Natural killer cell (primary cell): ENCODE measurements around the gene TIGAR. TPM values are rescaled to one million over a fixed set of nuclear protein-coding genes. Genes with fewer than 3 reads are reported as not detected.

ENCODE experiments used
- ATAC-seq, 3 donors: fragments of 150-1000 bp in 2 of 3; fragments of 200-7000 bp in 1 of 3; cut with Tn5 transposase; 1 replicate in 1 of 3; 2 replicates in 2 of 3; pipeline ENCODE4 v1.10.0; 2021; ENCODE audit warnings: mild to moderate bottlenecking in 2 of 3, moderate library complexity in 2 of 3
- DNase-seq, 2 donors: peaks; one replicate each; pipeline versions ENCODE4 v3.0.0 to v3.0.0-alpha.2; 2013 to 2021; ENCODE audit warnings: mixed read lengths in 1 of 2
- H3K27ac ChIP-seq: one replicate; pipeline ENCODE4 v1.5.1; 2013; ENCODE audit warnings: mild to moderate bottlenecking, low read length
- H3K27me3 ChIP-seq: one replicate; pipeline ENCODE4 v1.6.1; 2013; ENCODE audit warnings: low read length; ENCODE audit not compliant: control insufficient read depth, insufficient read depth
- H3K36me3 ChIP-seq: one replicate; pipeline ENCODE4 v1.6.1; 2013; ENCODE audit warnings: low read length; ENCODE audit not compliant: control insufficient read depth, insufficient read depth
- H3K4me1 ChIP-seq: one replicate; pipeline ENCODE4 v1.6.1; 2013; ENCODE audit warnings: low read length; ENCODE audit not compliant: control insufficient read depth, insufficient read depth
- H3K4me3 ChIP-seq: one replicate; pipeline ENCODE4 v1.5.1; 2013; ENCODE audit warnings: low read length
- H3K9me3 ChIP-seq: one replicate; pipeline ENCODE4 v1.6.1; 2013; ENCODE audit warnings: low read length; ENCODE audit not compliant: control insufficient read depth, insufficient read depth
- H3K27ac Mint-ChIP-seq, 2 donors: one replicate each; pipeline ENCODE4 v1.8.0; 2022; ENCODE audit warnings: mild to moderate bottlenecking in 2 of 2, mixed read lengths in 2 of 2, moderate library complexity in 1 of 2
- H3K27me3 Mint-ChIP-seq, 2 donors: one replicate each; pipeline ENCODE4 v1.8.0; 2022; ENCODE audit warnings: low read depth in 2 of 2, mixed read lengths in 2 of 2
- H3K36me3 Mint-ChIP-seq: one replicate; pipeline ENCODE4 v1.8.0; 2022; ENCODE audit warnings: mixed read lengths
- H3K4me1 Mint-ChIP-seq, 2 donors: one replicate each; pipeline ENCODE4 v1.8.0; 2022; ENCODE audit warnings: mixed read lengths in 2 of 2
- H3K4me3 Mint-ChIP-seq: one replicate; pipeline ENCODE4 v1.8.0; 2022; ENCODE audit warnings: mild to moderate bottlenecking, moderate library complexity, mixed read lengths
- H3K9me3 Mint-ChIP-seq, 2 donors: one replicate each; pipeline ENCODE4 v1.8.0; 2022; ENCODE audit warnings: mixed read lengths in 2 of 2
- WGBS: methylation state at CpG from one replicate; pipeline ENCODE4 v1.1.7; 2013; ENCODE audit warnings: missing lambda C conversion rate; ENCODE audit not compliant: insufficient coverage; 5-methylcytosine and 5-hydroxymethylcytosine counted together
- intact Hi-C: fragments of 100-400 bp; cut with micrococcal nuclease; formaldehyde crosslinking; loops from one replicate; pipeline ENCODE4 v1.14.2; 2022
- total RNA-seq, 4 donors: library from RNA; stranded (reverse); fragments of 120-200 nt in 1 of 4; gene quantifications; one replicate each; pipeline versions ENCODE4 v1.2.3 to v1.2.4, GENCODE V29; 2013 to 2022
- TF ChIP-seq, protein P1 (sequence below): fragments of 200-600 bp; IDR thresholded peaks from one replicate; pipeline ENCODE4 v1.8.0; 2022; ENCODE audit warnings: antibody characterized with exemption

Gene TIGAR
- total RNA-seq, 3 donors from 2014 or later (not counting 1 experiment from before 2014, with no cell fraction given), result 6.1 to 7.4 (median 7.3) TPM

DNA sequence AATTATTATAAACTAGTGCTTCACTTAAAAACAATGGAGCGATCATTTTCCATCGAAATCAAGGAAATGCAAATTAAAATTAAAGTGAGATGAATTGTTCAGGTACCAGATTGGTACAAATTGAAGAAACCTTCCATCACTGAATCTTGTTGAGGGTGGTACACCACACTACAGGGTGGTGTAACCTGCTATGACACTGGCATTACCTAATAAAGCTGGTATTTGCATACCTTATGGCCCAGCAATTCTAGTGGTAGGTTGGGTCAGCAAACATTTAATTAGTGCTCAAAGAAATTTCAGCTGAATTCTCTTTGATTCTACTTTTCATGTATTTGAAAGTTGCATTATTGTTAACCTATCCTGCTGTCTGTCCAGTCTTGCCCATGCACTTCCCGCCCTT is 9.2 kb downstream of the TIGAR start:
- Mint-ChIP-seq H3K4me3 (no peak overlapping the region), H3K36me3 (no peaks in the 10 kb centered on the region), H3K27me3 (no peaks in the 10 kb centered on the region), H3K27ac (no peak overlapping the region), H3K9me3 (no peaks in the 10 kb centered on the region), H3K4me1 (peaks cover 9 to 20% of the 10 kb centered on the region in 2 donors)
- WGBS, result 100% methylated on average over 1 of the region's 3 CpGs
- H3K4me3 ChIP-seq, result no peak overlapping the region
- no peaks in the 10 kb centered on the region for H3K4me1 ChIP-seq
- H3K36me3 ChIP-seq, result peaks cover 9% of the 10 kb centered on the region
- intact Hi-C loops, result no loop called here
- TF ChIP-seq, protein P1, sequence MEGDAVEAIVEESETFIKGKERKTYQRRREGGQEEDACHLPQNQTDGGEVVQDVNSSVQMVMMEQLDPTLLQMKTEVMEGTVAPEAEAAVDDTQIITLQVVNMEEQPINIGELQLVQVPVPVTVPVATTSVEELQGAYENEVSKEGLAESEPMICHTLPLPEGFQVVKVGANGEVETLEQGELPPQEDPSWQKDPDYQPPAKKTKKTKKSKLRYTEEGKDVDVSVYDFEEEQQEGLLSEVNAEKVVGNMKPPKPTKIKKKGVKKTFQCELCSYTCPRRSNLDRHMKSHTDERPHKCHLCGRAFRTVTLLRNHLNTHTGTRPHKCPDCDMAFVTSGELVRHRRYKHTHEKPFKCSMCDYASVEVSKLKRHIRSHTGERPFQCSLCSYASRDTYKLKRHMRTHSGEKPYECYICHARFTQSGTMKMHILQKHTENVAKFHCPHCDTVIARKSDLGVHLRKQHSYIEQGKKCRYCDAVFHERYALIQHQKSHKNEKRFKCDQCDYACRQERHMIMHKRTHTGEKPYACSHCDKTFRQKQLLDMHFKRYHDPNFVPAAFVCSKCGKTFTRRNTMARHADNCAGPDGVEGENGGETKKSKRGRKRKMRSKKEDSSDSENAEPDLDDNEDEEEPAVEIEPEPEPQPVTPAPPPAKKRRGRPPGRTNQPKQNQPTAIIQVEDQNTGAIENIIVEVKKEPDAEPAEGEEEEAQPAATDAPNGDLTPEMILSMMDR, result no peak
- no peaks in the 10 kb centered on the region for H3K27me3 ChIP-seq
- H3K27ac ChIP-seq, result no peak overlapping the region
- DNase-seq (no peak), ATAC-seq (no peak)
- no peaks in the 10 kb centered on the region for H3K9me3 ChIP-seq

DNA sequence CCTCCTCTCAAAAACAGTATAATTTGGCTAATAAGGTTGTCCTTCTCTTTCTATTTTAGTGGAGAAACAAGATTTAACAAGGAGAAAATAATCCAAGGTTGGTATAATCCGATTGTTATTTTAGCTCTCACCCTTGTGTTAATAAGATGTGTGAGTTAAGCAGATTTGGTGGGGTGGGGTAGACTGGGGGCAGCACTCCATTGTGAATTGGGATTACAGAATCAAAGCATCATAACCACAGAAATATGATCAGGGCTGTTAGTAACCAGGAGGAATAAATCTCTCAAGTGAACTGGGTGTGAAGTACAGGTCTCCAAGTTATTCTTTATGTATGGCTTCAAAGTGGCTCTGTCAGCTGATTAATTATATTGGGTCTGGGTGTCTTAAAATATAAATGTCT is 10.2 kb downstream of the TIGAR start:
- Histone ChIP-seq H3K27me3 (no peaks in the 10 kb centered on the region), H3K4me3 (no peak overlapping the region), H3K4me1 (no peaks in the 10 kb centered on the region), H3K36me3 (peaks cover 12% of the 10 kb centered on the region), H3K9me3 (no peaks in the 10 kb centered on the region), H3K27ac (no peak overlapping the region)
- Mint-ChIP-seq H3K4me3 (no peak overlapping the region), H3K27ac (no peak overlapping the region), H3K27me3 (no peaks in the 10 kb centered on the region), H3K4me1 (peaks cover 9 to 20% of the 10 kb centered on the region in 2 donors), H3K9me3 (no peaks in the 10 kb centered on the region), H3K36me3 (peaks cover 4% of the 10 kb centered on the region)
- ATAC-seq, result no peak
- TF ChIP-seq, protein P1, result no peak
- WGBS, result 90% methylated on average over 1 of the region's 1 CpG
- intact Hi-C loops, result no loop called here
- DNase-seq, result no peak

DNA sequence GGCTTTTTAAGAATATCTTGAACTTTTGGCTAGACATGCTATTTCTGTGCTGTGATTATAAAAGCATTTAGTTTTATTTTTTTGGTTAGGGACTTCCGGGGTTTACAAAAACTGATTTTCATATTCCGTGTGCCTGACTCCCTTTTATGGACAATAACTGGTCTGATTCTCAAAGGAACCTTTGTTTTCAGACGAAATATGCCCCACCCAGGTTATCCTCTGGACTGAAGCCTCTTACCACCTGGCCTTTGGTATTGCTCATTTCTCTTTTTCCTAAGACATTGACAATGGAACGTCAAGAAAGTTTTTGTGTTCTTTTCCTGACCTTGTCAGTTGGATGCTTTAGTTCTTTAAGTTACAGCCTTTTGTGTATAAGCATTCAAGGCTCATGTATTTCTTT is 10.8 kb downstream of the TIGAR start:
- 90% methylated on average over 3 of the region's 4 CpGs for WGBS
- Mint-ChIP-seq H3K27ac (no peak overlapping the region), H3K9me3 (no peaks in the 10 kb centered on the region), H3K4me3 (no peak overlapping the region), H3K4me1 (peaks cover 9 to 20% of the 10 kb centered on the region in 2 donors), H3K27me3 (no peaks in the 10 kb centered on the region), H3K36me3 (peaks cover 11% of the 10 kb centered on the region)
- ATAC-seq (no peak), DNase-seq (no peak)
- Histone ChIP-seq H3K9me3 (no peaks in the 10 kb centered on the region), H3K4me3 (no peak overlapping the region), H3K4me1 (no peaks in the 10 kb centered on the region), H3K27ac (no peak overlapping the region), H3K27me3 (no peaks in the 10 kb centered on the region), H3K36me3 (peaks cover 16% of the 10 kb centered on the region)
- TF ChIP-seq, protein P1, result no peak
- intact Hi-C loops, result no loop called here

DNA sequence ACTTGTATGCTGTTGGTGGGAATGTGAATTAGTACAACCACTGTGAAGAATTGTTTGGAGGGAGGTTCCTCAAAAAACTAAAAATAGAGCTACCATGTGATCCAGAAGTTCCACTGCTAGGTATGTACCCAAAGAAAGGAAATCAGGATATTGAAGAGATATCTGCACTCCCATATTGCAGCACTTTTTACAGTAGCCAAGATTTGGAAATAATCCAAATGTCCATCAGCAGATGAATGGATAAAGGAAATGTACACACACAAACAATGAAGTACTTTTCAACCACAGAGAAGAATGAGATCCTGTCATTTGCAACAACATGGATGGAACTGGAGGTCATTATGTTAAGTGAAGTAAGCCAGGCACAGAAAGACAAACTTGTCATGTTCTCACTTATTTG is 25.9 kb downstream of the TIGAR start:
- no peak for ATAC-seq
- Mint-ChIP-seq H3K27ac (no peak overlapping the region), H3K4me1 (no peaks in the 10 kb centered on the region), H3K4me3 (no peak overlapping the region), H3K36me3 (peaks cover 14% of the 10 kb centered on the region), H3K27me3 (no peaks in the 10 kb centered on the region), H3K9me3 (peaks cover 2% of the 10 kb centered on the region in 2 donors)
- Histone ChIP-seq H3K9me3 (no peaks in the 10 kb centered on the region), H3K4me3 (no peak overlapping the region), H3K36me3 (peaks cover 12% of the 10 kb centered on the region), H3K4me1 (no peaks in the 10 kb centered on the region), H3K27me3 (no peaks in the 10 kb centered on the region), H3K27ac (no peak overlapping the region)
- TF ChIP-seq, protein P1, result no peak
- no peak for DNase-seq
- intact Hi-C loops, result no loop called here
